HCT116 (cell line): ENCODE results near the gene GRK5.

Experiments used
- ATF3 ChIP-seq: IDR thresholded peaks from 2 replicates; pipeline ENCODE4 v1.6.1; 2012
- EZH2 ChIP-seq: fragments of 200-600 bp; sonication (generic); IDR thresholded peaks from 2 replicates; pipeline ENCODE4 v1.6.1; 2017; ENCODE audit warnings: antibody characterized with exemption, mixed run types
- EZH2phosphoT487 ChIP-seq: fragments of 200-600 bp; IDR thresholded peaks from 2 replicates; pipeline ENCODE4 v1.6.1; 2018; ENCODE audit warnings: antibody characterized with exemption, borderline replicate concordance
- JUND ChIP-seq: IDR thresholded peaks from 2 replicates; pipeline ENCODE4 v1.6.1; 2012
- POLR2A ChIP-seq: IDR thresholded peaks from 2 replicates; pipeline ENCODE4 v1.7.0; 2011; ENCODE audit warnings: borderline replicate concordance; ENCODE audit not compliant: insufficient read depth, insufficient read length; ENCODE audit errors: extremely low read depth
- POLR2AphosphoS5 ChIP-seq: IDR thresholded peaks from 2 replicates; pipeline ENCODE4 v1.6.1; 2011; ENCODE audit warnings: mild to moderate bottlenecking, low read depth, low read length, moderate library complexity
- RAD21 ChIP-seq: IDR thresholded peaks from 2 replicates; pipeline ENCODE4 v1.6.1; 2012; ENCODE audit warnings: low read depth, mild to moderate bottlenecking
- SP1 ChIP-seq: IDR thresholded peaks from 2 replicates; pipeline ENCODE4 v1.6.1; 2012; ENCODE audit warnings: low read depth
- YY1 ChIP-seq: IDR thresholded peaks from 2 replicates; pipeline ENCODE4 v1.6.1; 2011; ENCODE audit warnings: low read length, low read depth, moderate library complexity, mild to moderate bottlenecking; ENCODE audit not compliant: insufficient replicate concordance; ENCODE audit errors: extremely low read depth
- ZNF274 ChIP-seq: fragments of 200-500 bp; sonication (Bioruptor generic); IDR thresholded peaks from 2 replicates; pipeline ENCODE4 v1.6.1; 2014; ENCODE audit warnings: mild to moderate bottlenecking, low read depth, low read length, inconsistent platforms
- TF ChIP-seq, protein P1 (sequence below), 3 experiments: fragments of 200-600 bp in 1 of 3; sonication (generic) in 1 of 3; IDR thresholded peaks in 2 of 3; conservative IDR thresholded peaks in 1 of 3; 2 replicates each; pipeline ENCODE4 v1.5.1; 2012 to 2017; ENCODE audit warnings: low read depth in 2 of 3, low read length in 2 of 3, antibody characterized with exemption in 1 of 3, borderline replicate concordance in 1 of 3, control low read depth in 1 of 3, mild to moderate bottlenecking in 1 of 3, mixed read lengths in 1 of 3, mixed run types in 1 of 3, moderate library complexity in 1 of 3; ENCODE audit not compliant: insufficient read depth in 1 of 3
- TF ChIP-seq, protein P2 (sequence below): IDR thresholded peaks from 2 replicates; pipeline ENCODE4 v1.6.1; 2012; ENCODE audit warnings: low read depth
- TF ChIP-seq, protein P3 (sequence below): IDR thresholded peaks from 2 replicates; pipeline ENCODE4 v1.6.1; 2011; ENCODE audit warnings: mild to moderate bottlenecking, low read length, moderate library complexity; ENCODE audit not compliant: insufficient replicate concordance; ENCODE audit errors: extremely low read depth

- no peak for TF ChIP-seq RAD21
- TF ChIP-seq, protein P1, sequence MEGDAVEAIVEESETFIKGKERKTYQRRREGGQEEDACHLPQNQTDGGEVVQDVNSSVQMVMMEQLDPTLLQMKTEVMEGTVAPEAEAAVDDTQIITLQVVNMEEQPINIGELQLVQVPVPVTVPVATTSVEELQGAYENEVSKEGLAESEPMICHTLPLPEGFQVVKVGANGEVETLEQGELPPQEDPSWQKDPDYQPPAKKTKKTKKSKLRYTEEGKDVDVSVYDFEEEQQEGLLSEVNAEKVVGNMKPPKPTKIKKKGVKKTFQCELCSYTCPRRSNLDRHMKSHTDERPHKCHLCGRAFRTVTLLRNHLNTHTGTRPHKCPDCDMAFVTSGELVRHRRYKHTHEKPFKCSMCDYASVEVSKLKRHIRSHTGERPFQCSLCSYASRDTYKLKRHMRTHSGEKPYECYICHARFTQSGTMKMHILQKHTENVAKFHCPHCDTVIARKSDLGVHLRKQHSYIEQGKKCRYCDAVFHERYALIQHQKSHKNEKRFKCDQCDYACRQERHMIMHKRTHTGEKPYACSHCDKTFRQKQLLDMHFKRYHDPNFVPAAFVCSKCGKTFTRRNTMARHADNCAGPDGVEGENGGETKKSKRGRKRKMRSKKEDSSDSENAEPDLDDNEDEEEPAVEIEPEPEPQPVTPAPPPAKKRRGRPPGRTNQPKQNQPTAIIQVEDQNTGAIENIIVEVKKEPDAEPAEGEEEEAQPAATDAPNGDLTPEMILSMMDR (IDR thresholded peaks at IDR 0.05 in 2 of 3, conservative IDR thresholded peaks at IDR 0.05 in 1 of 3; ENCODE audit: borderline replicate concordance in 1 of 3, insufficient read depth in 1 of 3, low read depth in 2 of 3, low read length in 2 of 3), result no peak
- TF ChIP-seq POLR2AphosphoS5, result no peak
- no peak for TF ChIP-seq EZH2phosphoT487
- TF ChIP-seq YY1, result no peak
- TF ChIP-seq, protein P2, sequence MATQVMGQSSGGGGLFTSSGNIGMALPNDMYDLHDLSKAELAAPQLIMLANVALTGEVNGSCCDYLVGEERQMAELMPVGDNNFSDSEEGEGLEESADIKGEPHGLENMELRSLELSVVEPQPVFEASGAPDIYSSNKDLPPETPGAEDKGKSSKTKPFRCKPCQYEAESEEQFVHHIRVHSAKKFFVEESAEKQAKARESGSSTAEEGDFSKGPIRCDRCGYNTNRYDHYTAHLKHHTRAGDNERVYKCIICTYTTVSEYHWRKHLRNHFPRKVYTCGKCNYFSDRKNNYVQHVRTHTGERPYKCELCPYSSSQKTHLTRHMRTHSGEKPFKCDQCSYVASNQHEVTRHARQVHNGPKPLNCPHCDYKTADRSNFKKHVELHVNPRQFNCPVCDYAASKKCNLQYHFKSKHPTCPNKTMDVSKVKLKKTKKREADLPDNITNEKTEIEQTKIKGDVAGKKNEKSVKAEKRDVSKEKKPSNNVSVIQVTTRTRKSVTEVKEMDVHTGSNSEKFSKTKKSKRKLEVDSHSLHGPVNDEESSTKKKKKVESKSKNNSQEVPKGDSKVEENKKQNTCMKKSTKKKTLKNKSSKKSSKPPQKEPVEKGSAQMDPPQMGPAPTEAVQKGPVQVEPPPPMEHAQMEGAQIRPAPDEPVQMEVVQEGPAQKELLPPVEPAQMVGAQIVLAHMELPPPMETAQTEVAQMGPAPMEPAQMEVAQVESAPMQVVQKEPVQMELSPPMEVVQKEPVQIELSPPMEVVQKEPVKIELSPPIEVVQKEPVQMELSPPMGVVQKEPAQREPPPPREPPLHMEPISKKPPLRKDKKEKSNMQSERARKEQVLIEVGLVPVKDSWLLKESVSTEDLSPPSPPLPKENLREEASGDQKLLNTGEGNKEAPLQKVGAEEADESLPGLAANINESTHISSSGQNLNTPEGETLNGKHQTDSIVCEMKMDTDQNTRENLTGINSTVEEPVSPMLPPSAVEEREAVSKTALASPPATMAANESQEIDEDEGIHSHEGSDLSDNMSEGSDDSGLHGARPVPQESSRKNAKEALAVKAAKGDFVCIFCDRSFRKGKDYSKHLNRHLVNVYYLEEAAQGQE, result no peak
- TF ChIP-seq ATF3, result no peak
- TF ChIP-seq POLR2A, result no peak
- TF ChIP-seq SP1, result no peak
- no peak for TF ChIP-seq JUND
- no peak for TF ChIP-seq EZH2
- TF ChIP-seq ZNF274, result no peak
- TF ChIP-seq, protein P3, sequence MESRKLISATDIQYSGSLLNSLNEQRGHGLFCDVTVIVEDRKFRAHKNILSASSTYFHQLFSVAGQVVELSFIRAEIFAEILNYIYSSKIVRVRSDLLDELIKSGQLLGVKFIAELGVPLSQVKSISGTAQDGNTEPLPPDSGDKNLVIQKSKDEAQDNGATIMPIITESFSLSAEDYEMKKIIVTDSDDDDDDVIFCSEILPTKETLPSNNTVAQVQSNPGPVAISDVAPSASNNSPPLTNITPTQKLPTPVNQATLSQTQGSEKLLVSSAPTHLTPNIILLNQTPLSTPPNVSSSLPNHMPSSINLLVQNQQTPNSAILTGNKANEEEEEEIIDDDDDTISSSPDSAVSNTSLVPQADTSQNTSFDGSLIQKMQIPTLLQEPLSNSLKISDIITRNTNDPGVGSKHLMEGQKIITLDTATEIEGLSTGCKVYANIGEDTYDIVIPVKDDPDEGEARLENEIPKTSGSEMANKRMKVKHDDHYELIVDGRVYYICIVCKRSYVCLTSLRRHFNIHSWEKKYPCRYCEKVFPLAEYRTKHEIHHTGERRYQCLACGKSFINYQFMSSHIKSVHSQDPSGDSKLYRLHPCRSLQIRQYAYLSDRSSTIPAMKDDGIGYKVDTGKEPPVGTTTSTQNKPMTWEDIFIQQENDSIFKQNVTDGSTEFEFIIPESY, result no peak
These were observed 76.4 kb downstream of the GRK5 start for GRCh38 chr10:119283818-119284217.
